SKM-1 treated with dmso at 0.1 percent for 144 hours (cell line): ENCODE measurements around the gene POTEI.
"Not testable (repeated sequence)": the region's sequence is repeated elsewhere in the genome, so short reads cannot be mapped to it uniquely, and the experiment has no call there.

ENCODE experiments used
- DNase-seq: peaks from one replicate; lab custom pipeline; 2025; ENCODE audit not compliant: unreplicated experiment; lab: John Stamatoyannopoulos, UW

The POTEI gene

GRCh38 chr2:130509228-130509627, at the start of gene POTEI:
Gene POTEI (minus strand): TSS chr2:130509328. CDS start chr2:130509235, 93 bp downstream.
- not testable (repeated sequence) for DNase-seq

GRCh38 chr2:130556441-130556840, 47.3 kb upstream of the POTEI start:
- DNase-seq = not testable (repeated sequence)

- DNase-seq = not testable (repeated sequence)
These were observed 45.0 kb upstream of the POTEI start for GRCh38 chr2:130554178-130554577.

- DNase-seq = not testable (repeated sequence)
These were observed 40.3 kb upstream of the POTEI start for GRCh38 chr2:130549475-130549874.

- not testable (repeated sequence) for DNase-seq
These were observed 39.3 kb upstream of the POTEI start for GRCh38 chr2:130548418-130548817.

GRCh38 chr2:130544978-130545377, 35.9 kb upstream of the POTEI start:
- DNase-seq = not testable (repeated sequence)

- DNase-seq = not testable (repeated sequence)
These were observed 34.8 kb upstream of the POTEI start for GRCh38 chr2:130543785-130544528.

GRCh38 chr2:130542789-130543188, 33.7 kb upstream of the POTEI start:
- not testable (repeated sequence) for DNase-seq

GRCh38 chr2:130538271-130538670, 29.1 kb upstream of the POTEI start:
- not testable (repeated sequence) for DNase-seq

GRCh38 chr2:130536654-130537053, 27.5 kb upstream of the POTEI start:
- not testable (repeated sequence) for DNase-seq

GRCh38 chr2:130531672-130532071, 22.5 kb upstream of the POTEI start:
- not testable (repeated sequence) for DNase-seq

- not testable (repeated sequence) for DNase-seq
These were observed 22.1 kb upstream of the POTEI start for GRCh38 chr2:130531225-130531624.

- not testable (repeated sequence) for DNase-seq
These were observed 21.1 kb upstream of the POTEI start for GRCh38 chr2:130530212-130530611.

- DNase-seq = not testable (repeated sequence)
These were observed 20.4 kb upstream of the POTEI start for GRCh38 chr2:130529545-130529944.

- not testable (repeated sequence) for DNase-seq
These were observed 18.3 kb upstream of the POTEI start for GRCh38 chr2:130527365-130527967.

- not testable (repeated sequence) for DNase-seq
These were observed 13.3 kb upstream of the POTEI start for GRCh38 chr2:130522390-130522789.

- DNase-seq = not testable (repeated sequence)
These were observed 11.9 kb upstream of the POTEI start, which contains the start of gene CFC1B for GRCh38 chr2:130520992-130521391. Gene CFC1B (plus strand): TSS chr2:130521222. CDS start chr2:130521485, 263 bp downstream.

GRCh38 chr2:130518516-130519106, 9.5 kb upstream of the POTEI start:
- DNase-seq = not testable (repeated sequence)

GRCh38 chr2:130511747-130512451, 2.8 kb upstream of the POTEI start:
- DNase-seq = not testable (repeated sequence)

GRCh38 chr2:130510807-130511746, 1.9 kb upstream of the POTEI start:
- not testable (repeated sequence) for DNase-seq
